HepG2 (cell line): ENCODE results near the gene KCND3. TPM values are rescaled to one million over a fixed set of nuclear protein-coding genes. Genes with fewer than 3 reads are reported as not detected.

Source experiments
- CEBPG ChIP-seq: IDR thresholded peaks from 2 replicates; pipeline ENCODE4 v1.6.1; 2016
- GFI1 ChIP-seq: sonication (generic); formaldehyde crosslinking; IDR thresholded peaks from 2 replicates; pipeline ENCODE4 v1.5.0; 2020; ENCODE audit warnings: missing genetic modification reagents, mild to moderate bottlenecking, borderline replicate concordance
- HES4 ChIP-seq: sonication (generic); formaldehyde crosslinking; IDR thresholded peaks from 2 replicates; pipeline ENCODE4 v1.9.0; 2021; ENCODE audit warnings: mild to moderate bottlenecking, missing genetic modification reagents, borderline replicate concordance
- HNRNPLL ChIP-seq: fragments of 200-400 bp; formaldehyde crosslinking; IDR thresholded peaks from 2 replicates; pipeline ENCODE4 v1.6.1; 2017; ENCODE audit warnings: mild to moderate bottlenecking, low read depth, low read length; ENCODE audit not compliant: poor library complexity, severe bottlenecking
- KMT2B ChIP-seq: IDR thresholded peaks from 2 replicates; pipeline ENCODE4 v1.6.1; 2016; ENCODE audit warnings: missing genetic modification reagents, missing compliant biosample characterization
- NR2F6 ChIP-seq, 2 experiments: IDR thresholded peaks; 2 replicates each; pipeline ENCODE4 v1.6.1; 2016; ENCODE audit warnings: antibody characterized with exemption in 1 of 2, mild to moderate bottlenecking in 1 of 2
- NR3C1 ChIP-seq: sonication (generic); formaldehyde crosslinking; IDR thresholded peaks from 2 replicates; pipeline ENCODE4 v1.4.0; 2020; ENCODE audit warnings: missing genetic modification reagents
- RBFOX2 ChIP-seq: fragments of 200-400 bp; formaldehyde crosslinking; IDR thresholded peaks from 2 replicates; pipeline ENCODE4 v1.6.1; 2017; ENCODE audit warnings: low read depth, mild to moderate bottlenecking, low read length
- TMF1 ChIP-seq: sonication (generic); formaldehyde crosslinking; IDR thresholded peaks from 2 replicates; pipeline ENCODE4 v1.8.1; 2022; ENCODE audit warnings: low read depth, missing genetic modification reagents
- ZNF230 ChIP-seq: sonication (generic); formaldehyde crosslinking; IDR thresholded peaks from 2 replicates; pipeline ENCODE4 v1.4.0; 2020; ENCODE audit warnings: mild to moderate bottlenecking, missing genetic modification reagents
- ZNF260 ChIP-seq: sonication (generic); formaldehyde crosslinking; IDR thresholded peaks from 2 replicates; pipeline ENCODE4 v1.4.0; 2020; ENCODE audit warnings: missing genetic modification reagents, low read depth, mild to moderate bottlenecking, borderline replicate concordance
- ZNF547 ChIP-seq: sonication (generic); formaldehyde crosslinking; IDR thresholded peaks from 2 replicates; pipeline ENCODE4 v1.5.1; 2020; ENCODE audit warnings: mild to moderate bottlenecking, missing genetic modification reagents
- ZNF552 ChIP-seq: sonication (generic); formaldehyde crosslinking; IDR thresholded peaks from 2 replicates; pipeline ENCODE4 v1.9.0; 2022; ENCODE audit warnings: missing genetic modification reagents, mild to moderate bottlenecking, borderline replicate concordance
- ZNF564 ChIP-seq: sonication (generic); formaldehyde crosslinking; IDR thresholded peaks from 2 replicates; pipeline ENCODE4 v1.8.1; 2023; ENCODE audit warnings: mild to moderate bottlenecking, missing genetic modification reagents
- ZNF713 ChIP-seq: sonication (generic); formaldehyde crosslinking; IDR thresholded peaks from 2 replicates; pipeline ENCODE4 v1.4.0; 2020; ENCODE audit warnings: mild to moderate bottlenecking, missing genetic modification reagents
- ZNF724P ChIP-seq: sonication (generic); formaldehyde crosslinking; IDR thresholded peaks from 2 replicates; pipeline ENCODE4 v1.8.0; 2022; ENCODE audit warnings: missing genetic modification reagents, borderline replicate concordance
- ZSCAN21 ChIP-seq: sonication (generic); formaldehyde crosslinking; IDR thresholded peaks from 2 replicates; pipeline ENCODE4 v1.8.0; 2022; ENCODE audit warnings: mild to moderate bottlenecking, missing genetic modification reagents, moderate library complexity, borderline replicate concordance
- polyA plus RNA-seq, 8 experiments: library from polyadenylated mRNA; depleted of rRNA in 3 of 8; stranded (reverse) in 7 of 8; unstranded in 1 of 8; fragments of >200 nt; fragmentation: Illumina TruSeq in 4 of 8; extraction: Trizol in 4 of 8; gene quantifications; 2 replicates each; pipeline versions ENCODE4 v1.2.1 to v1.2.3, GENCODE V29; 2011 to 2016; ENCODE audit warnings: low read depth in 4 of 8, missing spikeins in 1 of 8, mixed read lengths in 1 of 8; ENCODE audit not compliant: insufficient read depth in 1 of 8
- total RNA-seq, 5 experiments: library from RNA; depleted of rRNA; stranded (reverse); fragments of >200 nt; fragmentation: Illumina TruSeq; extraction: Trizol; gene quantifications; 2 replicates each; pipeline ENCODE4 v1.2.3, GENCODE V29; 2016; ENCODE audit warnings: low read depth in 1 of 5
- TF ChIP-seq, protein P1 (sequence below): sonication (generic); formaldehyde crosslinking; IDR thresholded peaks from one replicate; pipeline ENCODE4 v1.5.1; 2020; ENCODE audit warnings: mild to moderate bottlenecking, missing genetic modification reagents; ENCODE audit errors: not compliant biosample characterization
- TF ChIP-seq, protein P2 (sequence below): sonication (generic); formaldehyde crosslinking; IDR thresholded peaks from 2 replicates; pipeline ENCODE4 v1.5.0; 2020; ENCODE audit warnings: missing genetic modification reagents

The KCND3 gene
- total and polyA plus RNA-seq, 2 of the 13 experiments (the other 11 are each of a cell fraction or from before 2014, with no cell fraction given), result 0.04 TPM; not detected in 1

DNA sequence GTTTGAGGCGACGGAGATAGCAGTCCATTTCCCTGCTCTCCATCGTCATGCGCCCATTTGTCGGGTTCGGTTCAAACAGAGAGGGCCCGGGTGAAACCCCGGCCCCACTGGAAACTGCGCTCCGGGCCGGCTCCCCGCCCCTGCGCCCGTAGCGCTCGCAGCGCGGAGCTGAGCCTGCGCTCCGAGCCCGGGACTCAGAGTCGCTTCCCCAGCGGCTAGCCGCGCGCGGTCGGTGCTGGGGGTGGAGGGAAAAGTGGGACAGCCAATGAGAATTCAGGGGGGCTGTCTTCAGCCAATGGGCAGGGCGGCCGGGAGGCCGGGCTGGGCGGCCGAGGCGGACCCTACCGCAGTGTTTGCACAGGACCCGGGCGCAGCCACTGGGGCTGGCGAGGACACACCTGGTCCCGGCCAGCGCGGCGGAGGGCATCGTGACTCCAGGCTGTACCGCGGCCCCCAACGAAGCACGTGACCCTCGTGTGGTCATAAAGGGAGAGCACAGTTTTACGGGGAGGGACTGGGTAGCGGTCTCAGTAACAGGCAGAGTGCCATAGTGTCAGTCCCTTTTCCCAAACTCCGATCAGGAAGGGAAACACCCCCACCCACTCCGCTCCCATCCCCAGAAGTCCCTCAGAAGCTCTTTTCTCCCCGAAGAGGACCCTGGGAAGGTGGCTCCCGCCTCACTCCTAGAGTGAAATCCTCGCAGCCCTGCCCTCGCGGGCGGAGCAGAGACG, 250.1 kb downstream of the KCND3 start, which contains the start of gene INKA2 (continued):
- TF ChIP-seq ZNF713, result no peak
- peak; percentile 38; the same call in 1 of the 2 replicates for TF ChIP-seq TMF1 (CRISPR knock-in tag)
- peak; percentile 73 for TF ChIP-seq KMT2B
- peak; percentile 67; the same call in 1 of the 2 replicates for TF ChIP-seq GFI1 (CRISPR knock-in tag)
- TF ChIP-seq ZNF552 (CRISPR knock-in tag), result peak; percentile 41; the same call in 1 of the 2 replicates
- no peak for TF ChIP-seq ZNF260 (CRISPR knock-in tag)
- TF ChIP-seq HNRNPLL, result peak; percentile 99
- TF ChIP-seq CEBPG (CRISPR knock-in tag), result peak; percentile 30; the same call in 1 of the 2 replicates
- peak; percentile 31 for TF ChIP-seq ZNF230 (CRISPR knock-in tag)
- no peak for TF ChIP-seq NR2F6 (IDR thresholded peaks at IDR 0.05)
- peak; percentile 24; the same call in 1 of the 2 replicates for TF ChIP-seq NR2F6 (CRISPR knock-in tag; IDR thresholded peaks at IDR 0.05)
- peak; percentile 73 for TF ChIP-seq RBFOX2
- TF ChIP-seq, protein P1, sequence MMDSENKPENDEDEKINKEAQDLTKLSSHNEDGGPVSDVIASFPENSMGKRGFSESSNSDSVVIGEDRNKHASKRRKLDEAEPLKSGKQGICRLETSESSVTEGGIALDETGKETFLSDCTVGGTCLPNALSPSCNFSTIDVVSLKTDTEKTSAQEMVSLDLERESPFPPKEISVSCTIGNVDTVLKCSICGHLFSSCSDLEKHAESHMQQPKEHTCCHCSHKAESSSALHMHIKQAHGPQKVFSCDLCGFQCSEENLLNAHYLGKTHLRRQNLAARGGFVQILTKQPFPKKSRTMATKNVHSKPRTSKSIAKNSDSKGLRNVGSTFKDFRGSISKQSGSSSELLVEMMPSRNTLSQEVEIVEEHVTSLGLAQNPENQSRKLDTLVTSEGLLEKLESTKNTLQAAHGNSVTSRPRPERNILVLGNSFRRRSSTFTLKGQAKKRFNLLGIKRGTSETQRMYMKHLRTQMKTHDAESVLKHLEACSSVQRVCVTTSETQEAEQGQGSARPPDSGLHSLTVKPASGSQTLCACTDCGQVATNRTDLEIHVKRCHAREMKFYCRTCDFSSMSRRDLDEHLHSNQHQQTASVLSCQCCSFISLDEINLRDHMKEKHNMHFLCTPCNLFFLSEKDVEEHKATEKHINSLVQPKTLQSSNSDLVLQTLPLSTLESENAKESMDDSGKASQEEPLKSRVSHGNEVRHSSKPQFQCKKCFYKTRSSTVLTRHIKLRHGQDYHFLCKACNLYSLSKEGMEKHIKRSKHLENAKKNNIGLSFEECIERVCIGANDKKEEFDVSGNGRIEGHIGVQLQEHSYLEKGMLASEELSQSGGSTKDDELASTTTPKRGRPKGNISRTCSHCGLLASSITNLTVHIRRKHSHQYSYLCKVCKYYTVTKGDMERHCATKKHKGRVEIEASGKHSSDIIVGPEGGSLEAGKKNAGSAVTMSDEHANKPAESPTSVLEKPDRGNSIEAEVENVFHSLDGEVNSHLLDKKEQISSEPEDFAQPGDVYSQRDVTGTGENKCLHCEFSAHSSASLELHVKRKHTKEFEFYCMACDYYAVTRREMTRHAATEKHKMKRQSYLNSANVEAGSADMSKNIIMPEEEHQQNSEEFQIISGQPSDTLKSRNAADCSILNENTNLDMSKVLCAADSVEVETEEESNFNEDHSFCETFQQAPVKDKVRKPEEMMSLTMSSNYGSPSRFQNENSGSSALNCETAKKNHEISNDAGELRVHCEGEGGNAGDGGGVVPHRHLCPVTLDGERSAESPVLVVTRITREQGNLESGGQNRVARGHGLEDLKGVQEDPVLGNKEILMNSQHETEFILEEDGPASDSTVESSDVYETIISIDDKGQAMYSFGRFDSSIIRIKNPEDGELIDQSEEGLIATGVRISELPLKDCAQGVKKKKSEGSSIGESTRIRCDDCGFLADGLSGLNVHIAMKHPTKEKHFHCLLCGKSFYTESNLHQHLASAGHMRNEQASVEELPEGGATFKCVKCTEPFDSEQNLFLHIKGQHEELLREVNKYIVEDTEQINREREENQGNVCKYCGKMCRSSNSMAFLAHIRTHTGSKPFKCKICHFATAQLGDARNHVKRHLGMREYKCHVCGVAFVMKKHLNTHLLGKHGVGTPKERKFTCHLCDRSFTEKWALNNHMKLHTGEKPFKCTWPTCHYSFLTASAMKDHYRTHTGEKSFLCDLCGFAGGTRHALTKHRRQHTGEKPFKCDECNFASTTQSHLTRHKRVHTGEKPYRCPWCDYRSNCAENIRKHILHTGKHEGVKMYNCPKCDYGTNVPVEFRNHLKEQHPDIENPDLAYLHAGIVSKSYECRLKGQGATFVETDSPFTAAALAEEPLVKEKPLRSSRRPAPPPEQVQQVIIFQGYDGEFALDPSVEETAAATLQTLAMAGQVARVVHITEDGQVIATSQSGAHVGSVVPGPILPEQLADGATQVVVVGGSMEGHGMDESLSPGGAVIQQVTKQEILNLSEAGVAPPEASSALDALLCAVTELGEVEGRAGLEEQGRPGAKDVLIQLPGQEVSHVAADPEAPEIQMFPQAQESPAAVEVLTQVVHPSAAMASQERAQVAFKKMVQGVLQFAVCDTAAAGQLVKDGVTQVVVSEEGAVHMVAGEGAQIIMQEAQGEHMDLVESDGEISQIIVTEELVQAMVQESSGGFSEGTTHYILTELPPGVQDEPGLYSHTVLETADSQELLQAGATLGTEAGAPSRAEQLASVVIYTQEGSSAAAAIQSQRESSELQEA (CRISPR knock-in tag), result peak; percentile 58
- peak; percentile 80 for TF ChIP-seq ZNF547
- peak; percentile 83 for TF ChIP-seq ZSCAN21 (CRISPR knock-in tag)
- peak; percentile 71; the same call in 1 of the 2 replicates for TF ChIP-seq ZNF724P (CRISPR knock-in tag)
- peak; percentile 78; the same call in 1 of the 2 replicates for TF ChIP-seq ZNF564 (CRISPR knock-in tag)
- TF ChIP-seq HES4 (CRISPR knock-in tag), result peak; percentile 38; the same call in 1 of the 2 replicates
- TF ChIP-seq NR3C1, result no peak
- TF ChIP-seq, protein P2, sequence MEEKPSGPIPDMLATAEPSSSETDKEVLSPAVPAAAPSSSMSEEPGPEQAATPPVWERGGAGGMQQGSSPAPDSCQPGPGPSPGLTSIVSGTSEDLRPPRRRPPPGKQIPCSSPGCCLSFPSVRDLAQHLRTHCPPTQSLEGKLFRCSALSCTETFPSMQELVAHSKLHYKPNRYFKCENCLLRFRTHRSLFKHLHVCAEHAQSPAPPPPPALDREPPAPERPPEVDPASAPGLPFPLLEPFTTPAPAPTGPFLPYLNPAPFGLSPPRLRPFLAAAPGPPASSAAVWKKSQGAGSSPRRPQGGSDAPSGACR (CRISPR knock-in tag), result 0 out of 2 replicates have a peak, but pooled peaks have one; percentile 18
